ES-I3 (cell line): Measurements from ENCODE around the gene ADAP2.
"Not testable (repeated sequence)": the region's sequence is repeated elsewhere in the genome, so short reads cannot be mapped to it uniquely, and the experiment has no call there.

Source experiments
- H3K36me3 ChIP-seq: 2 replicates; pipeline ENCODE4 v1.6.1; 2013; ENCODE audit warnings: mild to moderate bottlenecking, low read length, control low read depth, moderate library complexity; ENCODE audit not compliant: insufficient read depth
- H3K4me1 ChIP-seq: 2 replicates; pipeline ENCODE4 v1.6.1; 2013; ENCODE audit warnings: mild to moderate bottlenecking, control low read depth, low read length; ENCODE audit not compliant: insufficient read depth
- H3K9ac ChIP-seq: 2 replicates; pipeline ENCODE4 v1.6.1; 2013; ENCODE audit warnings: low read depth, mild to moderate bottlenecking, low read length, moderate library complexity
- H3K9me3 ChIP-seq: 2 replicates; pipeline ENCODE4 v1.6.1; 2013; ENCODE audit warnings: mild to moderate bottlenecking, low read length, moderate library complexity; ENCODE audit not compliant: control insufficient read depth, insufficient read depth

The ADAP2 gene

GRCh38 chr17:30969989-30970830, 48.5 kb downstream of the ADAP2 start:
- Histone ChIP-seq H3K9ac (peak overlapping the region; percentile 89), H3K9me3 (no peaks in the 10 kb centered on the region), H3K4me1 (no peaks in the 10 kb centered on the region), H3K36me3 (no peaks in the 10 kb centered on the region)

DNA sequence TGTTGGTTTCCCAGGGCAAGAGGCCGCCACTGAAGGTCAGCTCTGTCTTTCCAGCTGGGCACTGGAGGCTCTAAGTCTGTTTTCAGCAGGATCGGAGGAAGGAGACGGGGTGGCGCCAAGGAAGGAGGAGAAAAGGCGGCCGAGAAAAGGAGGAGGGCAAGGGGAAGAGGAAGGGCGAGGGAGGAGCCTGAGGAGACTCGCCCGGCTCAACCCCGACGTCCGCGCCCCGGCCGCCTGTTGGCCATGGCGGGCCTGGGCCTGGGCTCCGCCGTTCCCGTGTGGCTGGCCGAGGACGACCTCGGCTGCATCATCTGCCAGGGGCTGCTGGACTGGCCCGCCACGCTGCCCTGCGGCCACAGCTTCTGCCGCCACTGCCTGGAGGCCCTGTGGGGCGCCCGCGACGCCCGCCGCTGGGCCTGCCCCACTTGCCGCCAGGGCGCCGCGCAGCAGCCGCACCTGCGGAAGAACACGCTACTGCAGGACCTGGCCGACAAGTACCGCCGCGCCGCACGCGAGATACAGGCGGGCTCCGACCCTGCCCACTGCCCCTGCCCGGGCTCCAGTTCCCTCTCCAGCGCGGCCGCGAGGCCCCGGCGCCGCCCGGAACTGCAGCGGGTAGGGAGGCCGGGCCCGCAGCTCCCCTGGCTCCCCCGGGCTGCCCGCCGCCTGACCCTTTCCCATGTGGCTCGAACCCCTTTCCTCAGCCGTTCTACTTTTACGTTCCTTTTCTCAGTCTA, 49.3 kb downstream of the ADAP2 start, which contains the start of gene RNF135:
TSS of gene RNF135 (plus strand) at position 209 of the 737 bp plus-strand sequence. CDS start at position 244, 35 bp downstream.
- no peaks in the 10 kb centered on the region for H3K9me3 ChIP-seq
- H3K4me1 ChIP-seq = no peaks in the 10 kb centered on the region
- peak within 1 kb of the TSS; percentile 89 for H3K9ac ChIP-seq

GRCh38 chr17:30975042-30975820, 53.5 kb downstream of the ADAP2 start:
- Histone ChIP-seq H3K9ac (no peak overlapping the region), H3K4me1 (no peaks in the 10 kb centered on the region; the same call in 1 of the 2 replicates), H3K9me3 (no peaks in the 10 kb centered on the region), H3K36me3 (no peaks in the 10 kb centered on the region)

More for the DNA sequence above, 49.3 kb downstream of the ADAP2 start, which contains the start of gene RNF135:
- no peaks in the 10 kb centered on the region for H3K36me3 ChIP-seq

DNA sequence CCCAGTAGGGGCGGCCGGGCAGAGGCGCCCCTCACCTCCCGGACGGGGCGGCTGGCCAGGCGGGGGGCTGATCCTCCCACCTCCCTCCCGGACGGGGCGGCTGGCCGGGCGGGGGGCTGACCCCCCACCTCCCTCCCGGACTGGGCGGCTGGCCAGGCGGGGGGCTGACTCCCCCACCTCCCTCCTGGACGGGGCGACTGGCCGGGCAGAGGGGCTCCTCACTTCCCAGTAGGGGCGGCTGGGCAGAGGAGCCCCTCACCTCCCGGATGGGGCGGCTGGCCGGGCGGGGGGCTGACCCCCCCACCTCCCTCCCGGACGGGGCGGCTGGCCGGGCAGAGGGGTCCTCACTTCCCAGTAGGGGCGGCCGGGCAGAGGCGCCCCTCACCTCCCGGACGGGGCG, 58.2 kb downstream of the ADAP2 start:
- not testable (repeated sequence) for H3K9me3 ChIP-seq, H3K9ac ChIP-seq, H3K36me3 ChIP-seq, H3K4me1 ChIP-seq

DNA sequence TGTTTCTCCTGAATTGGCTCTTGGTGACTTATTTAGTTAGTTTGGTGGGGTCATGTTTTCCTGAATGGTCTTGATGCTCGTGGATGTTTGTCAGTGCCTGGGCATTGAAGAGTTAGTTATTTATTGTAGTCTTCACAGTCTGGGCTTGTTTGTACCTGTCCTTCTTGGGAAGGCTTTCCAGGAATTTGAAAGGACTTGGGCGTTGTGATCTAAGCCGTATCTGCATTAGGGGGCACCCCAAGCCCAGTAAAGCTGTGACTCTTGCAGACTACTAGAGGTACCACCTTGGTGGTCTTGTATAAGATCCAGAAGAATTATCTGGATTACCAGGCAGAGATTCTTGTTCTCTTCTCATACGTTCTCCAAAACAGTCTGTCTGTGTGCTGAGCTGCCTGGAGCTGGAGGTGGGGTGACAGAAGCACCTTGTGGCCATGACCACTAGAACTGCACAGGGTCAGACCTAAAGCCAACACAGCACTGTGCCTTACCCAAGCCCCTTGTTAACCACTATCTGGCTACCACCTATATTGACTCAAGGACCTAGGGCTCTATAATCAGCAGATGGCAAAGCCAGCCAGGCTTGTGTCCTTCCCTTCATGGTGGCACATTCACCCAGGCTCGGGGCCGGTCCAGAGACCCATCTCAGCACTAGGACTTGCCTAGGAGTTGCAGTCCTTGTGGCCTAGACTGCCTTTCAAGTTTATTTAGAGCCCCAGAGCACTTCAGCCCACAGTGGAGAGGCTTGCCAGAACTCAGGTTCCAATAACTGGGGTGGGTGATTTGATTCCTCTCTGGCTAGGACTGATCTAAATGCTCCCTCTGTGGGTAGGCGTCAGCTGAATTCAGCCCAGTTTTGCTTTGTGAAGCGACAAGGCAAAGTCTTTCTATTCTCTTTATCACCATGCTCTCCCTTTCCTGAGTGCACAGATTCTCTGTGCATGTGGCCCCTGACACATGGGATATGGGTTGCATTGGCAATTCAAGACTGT, 60.1 kb downstream of the ADAP2 start:
- Histone ChIP-seq H3K9me3 (no peaks in the 10 kb centered on the region), H3K9ac (no peak overlapping the region), H3K4me1 (no peaks in the 10 kb centered on the region; the same call in 1 of the 2 replicates), H3K36me3 (no peaks in the 10 kb centered on the region)

DNA sequence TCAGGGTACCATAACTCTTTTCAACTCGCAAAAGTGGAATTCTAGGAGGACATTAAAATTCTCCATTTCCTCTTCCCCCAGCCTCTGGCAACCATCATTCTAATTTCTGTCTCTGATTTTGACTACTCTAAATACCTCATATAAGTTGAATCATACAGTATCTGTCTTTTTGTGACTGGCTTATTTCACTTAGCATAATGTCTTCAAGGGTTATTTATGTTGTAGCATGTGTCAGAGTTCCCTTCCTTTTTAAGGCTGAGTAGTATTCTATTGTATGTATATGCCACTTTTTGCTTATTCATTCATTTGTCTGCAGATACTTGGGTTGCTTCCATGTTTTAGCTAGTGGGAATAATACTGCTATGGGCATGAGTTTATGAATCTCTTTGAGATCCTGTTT, 61.1 kb downstream of the ADAP2 start:
- Histone ChIP-seq H3K36me3 (no peaks in the 10 kb centered on the region), H3K4me1 (no peaks in the 10 kb centered on the region; the same call in 1 of the 2 replicates), H3K9ac (no peak overlapping the region), H3K9me3 (no peaks in the 10 kb centered on the region)

GRCh38 chr17:30990458-30990857, 68.7 kb downstream of the ADAP2 start:
- Histone ChIP-seq H3K4me1 (no peaks in the 10 kb centered on the region), H3K9ac (no peak overlapping the region), H3K36me3 (no peaks in the 10 kb centered on the region), H3K9me3 (no peaks in the 10 kb centered on the region)

DNA sequence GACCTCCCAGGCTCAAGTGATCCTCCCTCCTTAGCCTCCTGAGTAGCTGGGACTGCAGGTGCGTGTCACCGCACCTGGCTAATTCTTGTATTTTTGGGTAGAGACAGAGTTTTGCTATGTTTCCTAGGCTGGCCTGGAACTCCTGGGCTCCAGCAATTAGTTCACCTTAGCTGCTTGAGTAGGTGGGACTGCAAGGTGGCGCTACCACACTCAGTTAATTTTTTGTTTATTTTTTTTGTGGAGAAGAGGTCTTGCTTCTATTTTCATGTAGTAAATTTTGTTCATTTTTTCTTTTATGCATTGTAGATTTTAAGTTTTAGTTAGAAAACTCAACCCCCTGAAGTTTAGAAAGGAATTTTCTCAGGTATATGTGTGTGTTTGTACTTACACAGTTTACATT, 70.8 kb downstream of the ADAP2 start:
- Histone ChIP-seq H3K9me3 (no peaks in the 10 kb centered on the region), H3K9ac (no peak overlapping the region), H3K4me1 (no peaks in the 10 kb centered on the region), H3K36me3 (no peaks in the 10 kb centered on the region; the same call in 1 of the 2 replicates)

DNA sequence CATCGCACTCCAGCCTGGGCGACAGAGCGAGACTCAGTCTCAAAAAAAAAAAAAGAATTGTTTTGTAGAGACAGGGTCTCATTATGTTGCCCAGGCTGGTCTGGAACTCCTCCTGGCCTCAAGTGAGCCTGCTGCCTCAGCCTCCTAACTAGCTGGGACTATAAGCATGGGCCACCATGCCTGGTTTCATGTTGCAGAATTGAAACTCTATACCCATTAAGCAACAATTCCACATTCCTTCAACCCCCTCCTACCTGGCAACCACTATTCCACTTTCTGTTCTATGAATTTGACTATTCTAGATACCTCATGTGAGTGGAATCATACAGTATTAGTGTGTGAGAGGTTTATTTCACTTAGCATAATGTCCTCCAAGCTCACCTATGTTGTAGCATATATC, 73.6 kb downstream of the ADAP2 start:
- no peaks in the 10 kb centered on the region for H3K9me3 ChIP-seq
- no peaks in the 10 kb centered on the region for H3K4me1 ChIP-seq
- no peak overlapping the region for H3K9ac ChIP-seq
- H3K36me3 ChIP-seq = no peaks in the 10 kb centered on the region; the same call in 1 of the 2 replicates

DNA sequence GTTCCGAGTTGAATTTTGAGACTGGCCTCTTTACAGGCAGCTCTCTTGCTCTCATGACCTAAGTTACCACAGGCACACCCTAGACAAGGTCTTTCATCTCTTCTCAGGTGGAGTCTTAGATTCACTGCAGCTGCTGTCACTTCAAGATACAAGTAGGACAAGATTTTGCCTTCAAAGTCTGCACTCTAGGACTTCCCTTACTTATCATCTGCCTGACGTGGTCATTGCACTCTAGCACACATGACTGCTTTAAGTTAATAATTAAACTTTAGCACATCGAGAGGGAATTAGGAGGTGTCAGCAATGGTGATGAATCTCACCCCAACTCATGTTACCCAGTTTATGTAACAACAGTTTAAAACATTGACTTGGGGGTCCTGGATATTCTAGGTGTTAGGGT, 74.7 kb downstream of the ADAP2 start:
- Histone ChIP-seq H3K36me3 (no peaks in the 10 kb centered on the region; the same call in 1 of the 2 replicates), H3K4me1 (no peaks in the 10 kb centered on the region), H3K9me3 (no peaks in the 10 kb centered on the region), H3K9ac (no peak overlapping the region)

- H3K36me3 ChIP-seq = no peaks in the 10 kb centered on the region; the same call in 1 of the 2 replicates
- no peak overlapping the region for H3K9ac ChIP-seq
Observed at GRCh38 chr17:30997270-30997669, 75.5 kb downstream of the ADAP2 start.

GRCh38 chr17:30997842-30998241, 76.1 kb downstream of the ADAP2 start:
- H3K9ac ChIP-seq = no peak overlapping the region
- no peaks in the 10 kb centered on the region for H3K4me1 ChIP-seq
- no peaks in the 10 kb centered on the region; the same call in 1 of the 2 replicates for H3K36me3 ChIP-seq
- H3K9me3 ChIP-seq = no peaks in the 10 kb centered on the region

More at GRCh38 chr17:30997270-30997669, 75.5 kb downstream of the ADAP2 start:
- Histone ChIP-seq H3K4me1 (no peaks in the 10 kb centered on the region), H3K9me3 (no peaks in the 10 kb centered on the region)

DNA sequence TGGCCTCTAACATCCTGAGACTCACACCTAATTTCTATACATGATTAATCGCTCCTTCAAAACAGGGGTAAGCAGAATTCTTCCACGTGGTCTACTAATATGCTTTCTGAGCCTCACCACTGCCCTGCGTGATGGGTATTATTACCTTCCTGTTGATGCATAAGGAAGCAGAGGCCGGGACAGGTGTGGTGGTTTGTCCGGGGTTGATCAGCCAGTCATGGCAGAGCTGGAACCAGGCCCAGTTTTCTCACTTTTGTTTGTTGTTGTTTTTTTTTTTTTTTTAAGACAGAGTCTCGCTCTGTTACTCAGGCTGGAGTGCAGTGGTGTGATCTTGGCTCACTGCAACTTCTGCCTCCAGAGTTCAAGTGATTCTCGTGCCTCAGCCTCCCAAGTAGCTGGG, 80.3 kb downstream of the ADAP2 start:
- H3K36me3 ChIP-seq = no peaks in the 10 kb centered on the region; the same call in 1 of the 2 replicates
- H3K9ac ChIP-seq = no peak overlapping the region
- H3K4me1 ChIP-seq = no peaks in the 10 kb centered on the region
- H3K9me3 ChIP-seq = no peaks in the 10 kb centered on the region
